ENCODE results near the gene MARK2. TPM values are rescaled to one million over a fixed set of nuclear protein-coding genes. Genes with fewer than 3 reads are reported as not detected.

Gene MARK2
- total and polyA plus RNA-seq, 8 donors = 8.8 to 128 (median 19.3) TPM

GRCh38 chr11:63816166-63816565 lies 22.7 kb upstream of the MARK2 start:
- intact Hi-C loops (cut with DNase I; ENCODE audit: low total_unique reads) = no loop called here
- peaks cover 8 to 38% (median 28%) of the 10 kb centered on the region in 4 donors for H3K4me1 ChIP-seq
- no peaks in the 10 kb centered on the region for H3K27me3 ChIP-seq
- 92 to 95% (median 94%) methylated on average over 6 of the region's 6 CpGs for WGBS, 5 donors
- no peak for DNase-seq
- no peak for TF ChIP-seq POLR2AphosphoS5 (IDR thresholded peaks at IDR 0.05)
- TF ChIP-seq, protein P1, sequence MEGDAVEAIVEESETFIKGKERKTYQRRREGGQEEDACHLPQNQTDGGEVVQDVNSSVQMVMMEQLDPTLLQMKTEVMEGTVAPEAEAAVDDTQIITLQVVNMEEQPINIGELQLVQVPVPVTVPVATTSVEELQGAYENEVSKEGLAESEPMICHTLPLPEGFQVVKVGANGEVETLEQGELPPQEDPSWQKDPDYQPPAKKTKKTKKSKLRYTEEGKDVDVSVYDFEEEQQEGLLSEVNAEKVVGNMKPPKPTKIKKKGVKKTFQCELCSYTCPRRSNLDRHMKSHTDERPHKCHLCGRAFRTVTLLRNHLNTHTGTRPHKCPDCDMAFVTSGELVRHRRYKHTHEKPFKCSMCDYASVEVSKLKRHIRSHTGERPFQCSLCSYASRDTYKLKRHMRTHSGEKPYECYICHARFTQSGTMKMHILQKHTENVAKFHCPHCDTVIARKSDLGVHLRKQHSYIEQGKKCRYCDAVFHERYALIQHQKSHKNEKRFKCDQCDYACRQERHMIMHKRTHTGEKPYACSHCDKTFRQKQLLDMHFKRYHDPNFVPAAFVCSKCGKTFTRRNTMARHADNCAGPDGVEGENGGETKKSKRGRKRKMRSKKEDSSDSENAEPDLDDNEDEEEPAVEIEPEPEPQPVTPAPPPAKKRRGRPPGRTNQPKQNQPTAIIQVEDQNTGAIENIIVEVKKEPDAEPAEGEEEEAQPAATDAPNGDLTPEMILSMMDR (IDR thresholded peaks at IDR 0.05) = no peak
- no peak for TF ChIP-seq POLR2A (IDR thresholded peaks at IDR 0.05)
- no peak for TF ChIP-seq EP300 (IDR thresholded peaks at IDR 0.05)
- H3K9me3 ChIP-seq = no peaks in the 10 kb centered on the region
- peaks cover 36 to 48% (median 46%) of the 10 kb centered on the region in 4 donors for H3K36me3 ChIP-seq
- H3K4me3 ChIP-seq = no peak overlapping the region
- H3K27ac ChIP-seq = no peak overlapping the region

GRCh38 chr11:63816732-63817131 lies 22.2 kb upstream of the MARK2 start:
- DNase-seq = no peak
- TF ChIP-seq EP300 (IDR thresholded peaks at IDR 0.05) (no peak), POLR2A (IDR thresholded peaks at IDR 0.05) (no peak), POLR2AphosphoS5 (IDR thresholded peaks at IDR 0.05) (no peak)
- TF ChIP-seq, protein P1 (IDR thresholded peaks at IDR 0.05) = no peak
- 92 to 98% (median 98%) methylated on average over 3 of the region's 3 CpGs for WGBS, 5 donors
- Histone ChIP-seq H3K36me3 (peaks cover 41 to 54% (median 51%) of the 10 kb centered on the region in 4 donors), H3K27me3 (no peaks in the 10 kb centered on the region), H3K27ac (no peak overlapping the region), H3K9me3 (no peaks in the 10 kb centered on the region), H3K4me3 (no peak overlapping the region), H3K4me1 (peaks cover 8 to 38% (median 28%) of the 10 kb centered on the region in 4 donors)
- intact Hi-C loops (cut with DNase I; ENCODE audit: low total_unique reads) = no loop called here

- Histone ChIP-seq H3K36me3 (peaks cover 51 to 66% (median 63%) of the 10 kb centered on the region in 4 donors), H3K4me1 (peaks cover 8 to 31% (median 22%) of the 10 kb centered on the region in 4 donors), H3K27me3 (no peaks in the 10 kb centered on the region), H3K9me3 (no peaks in the 10 kb centered on the region), H3K27ac (no peak overlapping the region), H3K4me3 (no peak overlapping the region)
- intact Hi-C loops (cut with DNase I; ENCODE audit: low total_unique reads) = no loop called here
- no peak for TF ChIP-seq POLR2AphosphoS5 (IDR thresholded peaks at IDR 0.05)
- no peak for TF ChIP-seq POLR2A (IDR thresholded peaks at IDR 0.05)
- no peak for TF ChIP-seq EP300 (IDR thresholded peaks at IDR 0.05)
- TF ChIP-seq, protein P1 (IDR thresholded peaks at IDR 0.05) = no peak
- DNase-seq = no peak
- WGBS, 5 donors = 86 to 90% (median 87%) methylated on average over 24 to 27 of the region's 27 CpGs
These were observed 21.0 kb upstream of the MARK2 start for GRCh38 chr11:63817758-63818498.

GRCh38 chr11:63818609-63819008 lies 20.3 kb upstream of the MARK2 start:
- intact Hi-C loops (cut with DNase I; ENCODE audit: low total_unique reads) = no loop called here

More at GRCh38 chr11:63818609-63819008, 20.3 kb upstream of the MARK2 start:
- no peaks in the 10 kb centered on the region for H3K27me3 ChIP-seq
- WGBS, 5 donors = 94 to 100% (median 98%) methylated on average over 17 to 19 of the region's 19 CpGs
- H3K4me1 ChIP-seq = peaks cover 8 to 31% (median 20%) of the 10 kb centered on the region in 4 donors
- H3K9me3 ChIP-seq = no peaks in the 10 kb centered on the region
- H3K4me3 ChIP-seq = no peak overlapping the region
- H3K36me3 ChIP-seq = peaks cover 54 to 73% (median 70%) of the 10 kb centered on the region in 4 donors
- H3K27ac ChIP-seq = no peak overlapping the region
- DNase-seq = no peak
- TF ChIP-seq, protein P1 (IDR thresholded peaks at IDR 0.05) = no peak
- TF ChIP-seq POLR2AphosphoS5 (IDR thresholded peaks at IDR 0.05) (no peak), POLR2A (IDR thresholded peaks at IDR 0.05) (no peak), EP300 (IDR thresholded peaks at IDR 0.05) (no peak)
